ENCODE measurements around the gene METTL9. TPM values are rescaled to one million over a fixed set of nuclear protein-coding genes. Genes with fewer than 3 reads are reported as not detected.

Gene METTL9
- total and polyA plus RNA-seq, 3 donors from 2014 or later: 42.4 to 77.5 (median 70.5) TPM

- Histone ChIP-seq H3K27ac (no peak overlapping the region), H3K27me3 (no peaks in the 10 kb centered on the region), H3K9me3 (no peaks in the 10 kb centered on the region), H3K36me3 (ENCODE audit: low read depth, missing control alignments) (no peaks in the 10 kb centered on the region), H3K4me1 (peaks cover 10% of the 10 kb centered on the region), H3K4me3 (no peak overlapping the region)
- DNase-seq: no peak
- WGBS, 2 donors: 86 to 100% methylated on average over 1 of the region's 1 CpG
- intact Hi-C loops (cut with DNase I; ENCODE audit: low total_unique reads): no loop called here
- TF ChIP-seq POLR2A (IDR thresholded peaks at IDR 0.05) (no peak), CTCF (IDR thresholded peaks at IDR 0.05) (no peak)
Observed at GRCh38 chr16:21650521-21650920, 51.1 kb downstream of the METTL9 start.

GRCh38 chr16:21651515-21651914, 52.1 kb downstream of the METTL9 start:
- Histone ChIP-seq H3K9me3 (no peaks in the 10 kb centered on the region), H3K4me1 (peaks cover 10% of the 10 kb centered on the region), H3K36me3 (ENCODE audit: low read depth, missing control alignments) (no peaks in the 10 kb centered on the region), H3K4me3 (no peak overlapping the region), H3K27me3 (no peaks in the 10 kb centered on the region), H3K27ac (no peak overlapping the region)
- WGBS, 2 donors: 82 to 85% methylated on average over 3 of the region's 3 CpGs
- intact Hi-C loops (cut with DNase I; ENCODE audit: low total_unique reads): no loop called here
- TF ChIP-seq POLR2A (IDR thresholded peaks at IDR 0.05) (no peak), CTCF (IDR thresholded peaks at IDR 0.05) (no peak)
- DNase-seq: no peak

GRCh38 chr16:21652453-21652852, 53.1 kb downstream of the METTL9 start, which contains the start of gene IGSF6:
Gene IGSF6 (minus strand): TSS chr16:21652608. CDS start chr16:21652598, 10 bp downstream.
- H3K4me3 ChIP-seq: no peak within 1 kb of the TSS

GRCh38 chr16:21653571-21653970, 54.2 kb downstream of the METTL9 start:
- H3K36me3 ChIP-seq (ENCODE audit: low read depth, missing control alignments): no peaks in the 10 kb centered on the region
- DNase-seq: no peak
- H3K27ac ChIP-seq: no peak overlapping the region
- TF ChIP-seq POLR2A (IDR thresholded peaks at IDR 0.05): no peak
- no peak for TF ChIP-seq CTCF (IDR thresholded peaks at IDR 0.05)
- WGBS, 2 donors: 88 to 93% methylated on average over 4 to 5 of the region's 5 CpGs
- H3K27me3 ChIP-seq: no peaks in the 10 kb centered on the region
- no peak overlapping the region for H3K4me3 ChIP-seq
- intact Hi-C loops (cut with DNase I; ENCODE audit: low total_unique reads): no loop called here
- H3K4me1 ChIP-seq: no peaks in the 10 kb centered on the region
- H3K9me3 ChIP-seq: no peaks in the 10 kb centered on the region

More at GRCh38 chr16:21652453-21652852, 53.1 kb downstream of the METTL9 start, which contains the start of gene IGSF6:
- intact Hi-C loops (cut with DNase I; ENCODE audit: low total_unique reads): no loop called here
- WGBS, 2 donors: 92 to 93% methylated on average over 6 of the region's 6 CpGs
- TF ChIP-seq CTCF (IDR thresholded peaks at IDR 0.05) (no peak), POLR2A (IDR thresholded peaks at IDR 0.05) (no peak)
- Histone ChIP-seq H3K27me3 (no peaks in the 10 kb centered on the region), H3K9me3 (no peaks in the 10 kb centered on the region), H3K27ac (no peak within 1 kb of the TSS), H3K36me3 (ENCODE audit: low read depth, missing control alignments) (no peaks in the 10 kb centered on the region), H3K4me1 (peaks cover 8% of the 10 kb centered on the region)
- DNase-seq: no peak

- Histone ChIP-seq H3K27ac (no peak overlapping the region), H3K27me3 (no peaks in the 10 kb centered on the region), H3K36me3 (ENCODE audit: low read depth, missing control alignments) (no peaks in the 10 kb centered on the region), H3K4me3 (no peak overlapping the region), H3K4me1 (no peaks in the 10 kb centered on the region), H3K9me3 (no peaks in the 10 kb centered on the region)
- no peak for DNase-seq
- intact Hi-C loops (cut with DNase I; ENCODE audit: low total_unique reads): no loop called here
- WGBS, 2 donors: 83 to 100% methylated on average over 1 of the region's 1 CpG
- TF ChIP-seq POLR2A (IDR thresholded peaks at IDR 0.05): no peak
- TF ChIP-seq CTCF (IDR thresholded peaks at IDR 0.05): no peak
Observed at GRCh38 chr16:21654466-21654865, 55.1 kb downstream of the METTL9 start.
